MM.1S (cell line): ENCODE data around the gene KCNJ15.

Experiments
- DNase-seq: peaks from one replicate; pipeline ENCODE4 v3.0.0-alpha.2; 2015
- H2AFZ ChIP-seq: fragments of 300-600 bp; sonication (generic); 2 replicates; pipeline ENCODE4 v1.6.0; 2016; ENCODE audit warnings: antibody characterized with exemption, low read length
- H3F3A ChIP-seq: fragments of 300-600 bp; sonication (generic); 2 replicates; pipeline ENCODE4 v1.6.1; 2016; ENCODE audit warnings: mild to moderate bottlenecking, antibody characterized with exemption, low read length, moderate library complexity, mixed read lengths; ENCODE audit not compliant: insufficient read depth
- H3K27ac ChIP-seq: fragments of 300-600 bp; sonication (generic); 2 replicates; pipeline ENCODE4 v1.5.1; 2016; ENCODE audit warnings: mild to moderate bottlenecking, low read length
- H3K27me3 ChIP-seq: fragments of 300-600 bp; sonication (generic); replicated peaks from 2 replicates; pipeline ENCODE4 v1.6.0; 2016; ENCODE audit warnings: low read length; ENCODE audit not compliant: insufficient read depth
- H3K36me3 ChIP-seq: fragments of 300-600 bp; sonication (generic); replicated peaks from 2 replicates; pipeline ENCODE4 v1.6.1; 2016; ENCODE audit warnings: mild to moderate bottlenecking, low read length, mixed read lengths; ENCODE audit not compliant: insufficient read depth
- H3K4me1 ChIP-seq: fragments of 300-600 bp; sonication (generic); 2 replicates; pipeline ENCODE4 v1.6.1; 2016; ENCODE audit warnings: low read length, mixed read lengths
- H3K4me2 ChIP-seq: fragments of 300-600 bp; sonication (generic); 2 replicates; pipeline ENCODE4 v1.6.0; 2016; ENCODE audit warnings: low read depth, low read length
- H3K4me3 ChIP-seq: fragments of 300-600 bp; sonication (generic); 2 replicates; pipeline ENCODE4 v1.5.1; 2016; ENCODE audit warnings: low read length, mixed read lengths
- H3K79me2 ChIP-seq: fragments of 300-600 bp; sonication (generic); 2 replicates; pipeline ENCODE4 v1.6.1; 2016; ENCODE audit warnings: mixed run types, low read length, mixed read lengths
- H3K9ac ChIP-seq: fragments of 300-600 bp; sonication (generic); 2 replicates; pipeline ENCODE4 v1.6.1; 2016; ENCODE audit warnings: low read length, mixed read lengths
- H3K9me2 ChIP-seq: fragments of 300-600 bp; sonication (generic); replicated peaks from 2 replicates; pipeline ENCODE4 v1.6.1; 2016; ENCODE audit warnings: mild to moderate bottlenecking, low read length, mixed read lengths; ENCODE audit not compliant: insufficient read depth
- H3K9me3 ChIP-seq: fragments of 300-600 bp; sonication (generic); replicated peaks from 2 replicates; pipeline ENCODE4 v1.6.1; 2016; ENCODE audit warnings: mild to moderate bottlenecking, low read length, mixed read lengths; ENCODE audit not compliant: insufficient read depth
- H4K20me1 ChIP-seq: fragments of 300-600 bp; sonication (generic); 2 replicates; pipeline ENCODE4 v1.6.1; 2016; ENCODE audit warnings: mild to moderate bottlenecking, low read length, moderate library complexity, mixed read lengths; ENCODE audit not compliant: insufficient read depth
- EZH2 ChIP-seq: fragments of 300-600 bp; sonication (generic); optimal IDR thresholded peaks from 2 replicates; pipeline ENCODE3; 2017; ENCODE audit warnings: low read depth, mild to moderate bottlenecking, antibody characterized with exemption, low read length, mixed read lengths
- EZH2phosphoT487 ChIP-seq: fragments of 300-600 bp; sonication (generic); IDR thresholded peaks from 2 replicates; pipeline ENCODE4 v1.6.1; 2018; ENCODE audit warnings: antibody characterized with exemption, low read length
- TF ChIP-seq, protein P1 (sequence below): fragments of 300-600 bp; sonication (generic); IDR thresholded peaks from 2 replicates; pipeline ENCODE4 v1.5.1; 2016; ENCODE audit warnings: antibody characterized with exemption, low read length, mixed read lengths

Gene KCNJ15

DNA sequence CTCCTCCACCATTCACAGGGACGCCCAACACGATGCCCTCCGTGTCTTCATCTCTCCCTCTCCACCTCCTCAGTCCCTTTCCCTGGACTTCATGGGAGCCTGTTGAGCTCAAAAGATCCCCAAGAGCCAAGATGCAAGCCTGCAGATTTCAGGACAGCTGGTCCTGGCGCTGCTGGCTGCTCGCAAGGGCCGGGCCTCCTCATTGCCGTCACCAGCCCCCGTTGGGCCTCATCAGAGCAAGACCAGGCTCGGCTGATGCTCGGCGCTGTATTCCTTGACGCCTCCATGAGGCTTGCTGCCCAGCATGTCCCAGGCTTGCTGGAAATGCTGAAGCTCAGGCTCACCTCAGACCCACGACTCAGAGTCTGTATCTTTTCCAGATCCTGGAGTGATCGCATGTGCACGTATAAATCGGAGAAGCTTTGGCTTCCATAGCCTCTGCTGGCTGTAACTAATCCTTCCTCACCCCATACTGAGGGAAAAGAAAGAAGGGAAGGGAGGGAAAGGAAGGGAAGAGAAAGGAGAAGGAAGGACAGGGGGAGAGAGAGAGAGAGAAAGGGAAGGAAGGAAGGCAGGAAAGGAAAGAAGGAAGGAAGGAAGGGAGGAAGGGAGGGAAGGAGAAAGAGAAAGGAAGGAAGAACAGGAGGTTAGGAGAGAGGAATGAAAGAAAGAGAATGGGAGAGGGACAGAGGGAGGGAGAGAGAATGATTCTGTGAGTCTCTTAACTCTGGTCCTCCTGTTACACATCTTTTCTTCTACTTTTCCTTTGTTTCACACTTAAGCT lies 94.6 kb downstream of the KCNJ15 start:
- Histone ChIP-seq H3K27me3 (no peaks in the 10 kb centered on the region), H3K9ac (no peak overlapping the region), H3K9me2 (no peaks in the 10 kb centered on the region), H3K27ac (no peak overlapping the region), H2AFZ (no peak overlapping the region), H3K4me3 (no peak overlapping the region), H3K79me2 (no peaks in the 10 kb centered on the region), H3F3A (no peaks in the 10 kb centered on the region), H3K9me3 (no peaks in the 10 kb centered on the region), H3K4me1 (0 out of 2 replicates have a peak, but pooled peaks cover 2% of the 10 kb centered on the region), H3K36me3 (no peaks in the 10 kb centered on the region), H3K4me2 (no peak overlapping the region), H4K20me1 (no peaks in the 10 kb centered on the region)
- no peak for TF ChIP-seq EZH2
- TF ChIP-seq, protein P1, sequence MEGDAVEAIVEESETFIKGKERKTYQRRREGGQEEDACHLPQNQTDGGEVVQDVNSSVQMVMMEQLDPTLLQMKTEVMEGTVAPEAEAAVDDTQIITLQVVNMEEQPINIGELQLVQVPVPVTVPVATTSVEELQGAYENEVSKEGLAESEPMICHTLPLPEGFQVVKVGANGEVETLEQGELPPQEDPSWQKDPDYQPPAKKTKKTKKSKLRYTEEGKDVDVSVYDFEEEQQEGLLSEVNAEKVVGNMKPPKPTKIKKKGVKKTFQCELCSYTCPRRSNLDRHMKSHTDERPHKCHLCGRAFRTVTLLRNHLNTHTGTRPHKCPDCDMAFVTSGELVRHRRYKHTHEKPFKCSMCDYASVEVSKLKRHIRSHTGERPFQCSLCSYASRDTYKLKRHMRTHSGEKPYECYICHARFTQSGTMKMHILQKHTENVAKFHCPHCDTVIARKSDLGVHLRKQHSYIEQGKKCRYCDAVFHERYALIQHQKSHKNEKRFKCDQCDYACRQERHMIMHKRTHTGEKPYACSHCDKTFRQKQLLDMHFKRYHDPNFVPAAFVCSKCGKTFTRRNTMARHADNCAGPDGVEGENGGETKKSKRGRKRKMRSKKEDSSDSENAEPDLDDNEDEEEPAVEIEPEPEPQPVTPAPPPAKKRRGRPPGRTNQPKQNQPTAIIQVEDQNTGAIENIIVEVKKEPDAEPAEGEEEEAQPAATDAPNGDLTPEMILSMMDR: no peak
- no peak for TF ChIP-seq EZH2phosphoT487
- no peak for DNase-seq

DNA sequence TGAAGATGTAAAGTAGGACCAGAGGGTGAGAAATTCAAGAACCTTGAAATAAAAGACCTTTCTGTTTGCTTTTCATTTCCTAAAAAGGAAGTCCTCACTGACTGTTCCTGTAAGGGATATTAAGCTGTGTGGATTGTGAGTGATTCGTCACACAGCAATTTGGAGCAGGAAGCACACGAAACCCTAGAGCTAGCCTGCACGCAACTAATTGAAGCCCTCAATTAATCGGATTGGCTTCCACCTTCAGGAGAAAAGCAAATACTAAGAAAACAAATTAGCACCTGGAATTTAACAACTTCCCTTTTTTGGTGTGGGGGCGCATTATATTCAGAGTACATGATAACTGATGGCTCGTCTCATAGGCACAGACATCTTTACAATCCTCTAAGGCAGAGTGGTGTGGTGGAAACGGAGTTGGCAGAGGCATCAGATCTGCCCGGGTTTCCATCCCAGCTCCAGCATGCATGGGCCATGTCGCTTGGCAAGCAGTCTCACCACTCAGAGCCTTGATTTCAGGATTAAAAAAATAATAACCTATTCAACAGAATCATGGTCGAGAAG lies 95.2 kb downstream of the KCNJ15 start:
- H3K27ac ChIP-seq: no peak overlapping the region
- H3K79me2 ChIP-seq: no peaks in the 10 kb centered on the region
- H3F3A ChIP-seq: no peaks in the 10 kb centered on the region
- H4K20me1 ChIP-seq: no peaks in the 10 kb centered on the region
- no peaks in the 10 kb centered on the region for H3K9me3 ChIP-seq
- no peaks in the 10 kb centered on the region for H3K9me2 ChIP-seq
- H3K36me3 ChIP-seq: no peaks in the 10 kb centered on the region
- H3K27me3 ChIP-seq: no peaks in the 10 kb centered on the region
- no peak overlapping the region for H3K4me3 ChIP-seq
- no peak overlapping the region for H3K9ac ChIP-seq
- DNase-seq: no peak
- H3K4me2 ChIP-seq: no peak overlapping the region
- TF ChIP-seq, protein P1: no peak
- TF ChIP-seq EZH2 (no peak), EZH2phosphoT487 (no peak)
- H2AFZ ChIP-seq: no peak overlapping the region
- H3K4me1 ChIP-seq: 0 out of 2 replicates have a peak, but pooled peaks cover 2% of the 10 kb centered on the region

DNA sequence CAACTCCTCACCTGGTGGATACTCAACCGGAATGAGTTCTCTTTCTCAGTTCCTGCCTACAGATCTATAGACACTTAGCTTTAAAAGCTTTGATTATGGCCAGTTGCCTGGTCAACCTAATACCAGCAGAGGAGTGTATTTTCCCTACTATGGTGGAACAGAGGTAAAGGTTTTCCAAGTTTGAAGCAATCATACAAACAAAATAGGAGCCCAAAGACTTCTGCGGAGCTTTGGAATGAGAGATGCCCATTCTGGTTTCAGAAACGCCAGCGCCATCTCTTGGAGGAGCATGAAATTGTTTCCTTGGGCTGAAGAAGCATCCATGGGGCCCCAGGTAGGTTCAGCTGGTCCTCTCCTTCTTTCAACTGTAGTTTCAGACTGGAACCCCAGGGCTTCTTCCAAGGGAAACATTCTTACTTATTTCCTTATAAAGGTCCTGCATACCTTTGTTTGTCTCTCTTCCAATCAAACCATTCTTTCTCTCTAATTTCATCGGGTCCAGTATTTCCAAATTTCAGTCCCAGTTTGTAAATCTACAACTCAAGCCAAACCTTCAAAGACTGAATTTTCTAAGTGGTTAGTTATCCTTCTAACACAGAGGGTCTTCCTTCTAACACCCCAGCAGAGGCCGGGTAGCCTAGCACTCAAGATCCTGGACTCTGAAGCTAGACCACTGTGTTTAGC lies 95.9 kb downstream of the KCNJ15 start:
- Histone ChIP-seq H3K36me3 (no peaks in the 10 kb centered on the region), H3K4me1 (0 out of 2 replicates have a peak, but pooled peaks cover 2% of the 10 kb centered on the region), H3K9ac (no peak overlapping the region), H3K27me3 (no peaks in the 10 kb centered on the region), H3K4me3 (no peak overlapping the region), H2AFZ (no peak overlapping the region), H3K9me3 (no peaks in the 10 kb centered on the region), H3K27ac (no peak overlapping the region), H3K4me2 (no peak overlapping the region), H3K79me2 (no peaks in the 10 kb centered on the region), H3K9me2 (no peaks in the 10 kb centered on the region), H3F3A (no peaks in the 10 kb centered on the region), H4K20me1 (no peaks in the 10 kb centered on the region)
- TF ChIP-seq EZH2phosphoT487 (no peak), EZH2 (no peak)
- TF ChIP-seq, protein P1: peak; percentile 97
- peak; percentile 63 for DNase-seq
